HG03196 (cell line): ENCODE data around the gene R3HDM4.
"Not testable (repeated sequence)": the region's sequence is repeated elsewhere in the genome, so short reads cannot be mapped to it uniquely, and the experiment has no call there.

Experiments
- ATAC-seq: cut with Tn5 transposase; IDR thresholded peaks from one replicate; pipeline ENCODE4 v1.9.1; 2021; ENCODE audit not compliant: unreplicated experiment

The R3HDM4 gene

DNA sequence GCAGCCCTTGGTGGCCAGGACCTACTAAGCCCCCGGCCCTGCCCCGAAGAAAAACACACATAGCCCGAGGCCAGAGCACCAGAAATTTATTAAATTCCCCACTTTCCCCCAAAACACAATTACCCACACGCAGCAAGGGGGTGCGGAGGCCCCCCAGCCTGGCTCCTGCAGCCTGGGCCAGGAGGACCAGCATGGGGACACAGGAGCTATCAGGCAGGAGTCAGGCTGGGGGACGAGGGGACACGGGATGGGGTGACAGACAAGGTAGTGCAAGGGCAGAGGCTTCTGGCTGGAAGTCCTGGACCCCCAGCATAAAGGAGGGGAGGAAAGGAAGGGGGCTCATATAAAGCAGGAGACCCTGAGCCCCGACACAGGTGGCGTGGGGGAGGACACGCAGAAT lies 16.6 kb downstream of the R3HDM4 start:
- ATAC-seq: no peak

DNA sequence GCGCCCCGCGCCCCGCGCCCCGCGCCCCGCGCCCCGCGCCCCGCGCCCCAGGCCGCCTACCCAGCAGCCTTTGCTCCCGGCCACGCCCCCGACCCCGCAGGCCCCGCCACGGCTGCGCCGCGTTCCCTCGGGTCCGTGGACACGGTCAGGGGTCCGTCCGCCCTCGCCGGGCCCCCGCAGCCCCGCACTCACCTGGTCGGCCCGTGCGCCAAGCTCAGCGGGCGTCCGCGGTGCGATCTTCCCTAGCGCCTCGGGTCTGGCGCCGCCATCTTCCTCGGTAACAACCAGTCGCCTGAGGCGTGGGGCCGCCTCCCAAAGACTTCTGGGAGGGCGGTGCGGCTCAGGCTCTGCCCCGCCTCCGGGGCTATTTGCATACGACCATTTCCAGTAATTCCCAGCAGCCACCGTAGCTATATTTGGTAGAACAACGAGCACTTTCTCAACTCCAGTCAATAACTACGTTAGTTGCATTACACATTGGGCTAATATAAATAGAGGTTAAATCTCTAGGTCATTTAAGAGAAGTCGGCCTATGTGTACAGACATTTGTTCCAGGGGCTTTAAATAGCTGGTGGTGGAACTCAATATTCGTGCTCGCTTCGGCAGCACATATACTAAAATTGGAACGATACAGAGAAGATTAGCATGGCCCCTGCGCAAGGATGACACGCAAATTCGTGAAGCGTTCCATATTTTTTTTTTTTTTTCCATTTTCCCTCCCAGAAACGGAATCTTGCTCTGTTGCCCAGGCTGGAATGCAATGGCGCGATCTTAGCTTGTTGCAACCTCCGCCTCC lies 19.9 kb downstream of the R3HDM4 start, which contains the start of the genes MED16 and RNU6-9:
MED16 (minus strand) TSS at position 294 of the 796 bp plus-strand sequence. CDS start 2,056 bp downstream, outside the sequence.
RNU6-9 (plus strand) TSS at position 591 of the 796 bp plus-strand sequence.
- peak; percentile 71 for ATAC-seq

- no peak for ATAC-seq
Observed at GRCh38 chr19:892243-892893, 20.7 kb downstream of the R3HDM4 start.

- not testable (repeated sequence) for ATAC-seq
Observed at GRCh38 chr19:891421-892200, 21.4 kb downstream of the R3HDM4 start.

DNA sequence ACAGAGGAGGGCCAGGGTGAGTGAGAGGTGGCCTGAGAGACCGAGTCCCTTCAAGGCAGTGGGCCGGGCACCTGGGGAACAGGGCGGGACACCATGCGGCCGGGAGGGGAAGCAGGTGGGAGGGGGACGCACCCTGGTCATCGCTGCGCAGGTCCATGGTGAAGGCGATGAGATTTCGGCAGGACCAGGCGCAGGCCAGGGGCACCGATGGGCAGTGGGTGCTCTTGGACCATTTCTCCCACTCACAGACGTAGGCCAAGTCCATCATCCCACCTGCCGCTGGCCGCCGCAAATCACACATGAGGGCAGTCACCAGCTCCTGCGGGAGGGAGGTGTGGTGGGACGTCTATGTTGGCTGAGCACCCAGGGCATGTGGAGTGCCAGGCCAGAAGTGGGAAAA lies 22.2 kb downstream of the R3HDM4 start:
- ATAC-seq: no peak

DNA sequence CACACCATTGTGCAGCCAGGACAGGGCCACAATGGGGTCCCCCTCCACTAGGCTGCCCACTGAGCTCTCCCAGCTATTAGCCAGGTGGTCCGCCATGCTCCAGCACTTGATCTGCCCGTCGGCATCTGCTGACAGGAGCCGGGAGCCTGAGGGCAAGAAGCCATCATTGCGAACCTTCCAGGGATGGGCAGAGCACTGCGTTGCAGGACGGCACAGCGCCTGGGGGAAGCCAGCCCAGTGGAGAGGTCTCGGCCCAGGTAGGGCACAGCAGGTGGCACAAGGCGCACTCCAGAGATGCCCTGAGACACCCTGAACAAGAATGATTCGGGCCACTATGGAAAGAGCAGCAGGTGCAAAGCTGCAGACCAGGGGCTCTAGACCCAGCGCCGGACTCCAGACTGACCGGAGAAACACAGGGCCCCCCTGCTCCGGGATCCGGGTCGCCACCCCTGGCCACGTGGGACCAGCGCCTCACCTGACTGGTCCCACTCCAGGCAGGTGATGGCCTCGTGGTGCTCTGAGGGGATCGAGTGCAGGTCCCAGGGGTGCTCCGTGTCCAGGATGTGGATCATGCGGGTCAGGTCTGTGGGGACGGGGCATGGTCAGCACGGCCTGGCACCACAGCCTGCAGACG lies 23.2 kb downstream of the R3HDM4 start:
- no peak for ATAC-seq

DNA sequence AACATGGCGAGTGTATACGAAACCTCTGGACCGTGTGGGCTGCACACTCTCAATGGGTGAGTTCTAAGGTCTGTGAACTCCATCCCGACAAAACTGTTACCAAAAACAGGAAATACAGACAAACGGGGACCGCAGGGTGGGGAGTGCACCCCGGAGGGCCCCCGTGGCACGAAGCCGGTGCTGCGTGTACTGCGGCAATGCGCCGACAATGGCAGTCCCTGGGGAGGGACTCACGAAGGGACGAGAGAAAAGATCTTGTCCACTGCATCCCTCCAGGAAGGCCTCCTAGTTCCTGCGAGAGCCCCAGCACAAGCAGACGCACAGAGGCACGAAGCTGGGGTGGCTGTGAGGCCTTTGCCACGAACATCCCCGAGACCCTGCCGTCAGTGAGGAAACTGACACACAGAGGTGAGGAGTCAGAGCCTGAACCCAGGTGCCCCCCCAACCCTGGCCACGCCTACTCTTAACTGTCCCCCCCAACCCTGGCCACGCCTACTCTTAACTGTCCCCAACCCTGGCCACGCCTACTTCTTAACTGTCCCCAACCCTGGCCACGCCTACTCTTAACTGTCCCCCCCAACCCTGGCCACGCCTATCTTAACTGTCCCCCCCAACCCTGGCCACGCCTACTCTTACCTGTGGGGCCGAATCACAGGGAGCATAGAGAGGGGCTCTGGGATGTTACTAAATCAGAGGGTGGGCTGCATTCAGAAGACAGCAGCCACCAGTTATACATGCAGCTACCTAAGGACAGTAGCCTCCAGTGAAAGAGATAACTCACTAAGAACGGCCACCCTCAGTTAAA lies 24.2 kb downstream of the R3HDM4 start:
- no peak for ATAC-seq

- ATAC-seq: no peak
Observed at GRCh38 chr19:887599-887998, 25.4 kb downstream of the R3HDM4 start.

DNA sequence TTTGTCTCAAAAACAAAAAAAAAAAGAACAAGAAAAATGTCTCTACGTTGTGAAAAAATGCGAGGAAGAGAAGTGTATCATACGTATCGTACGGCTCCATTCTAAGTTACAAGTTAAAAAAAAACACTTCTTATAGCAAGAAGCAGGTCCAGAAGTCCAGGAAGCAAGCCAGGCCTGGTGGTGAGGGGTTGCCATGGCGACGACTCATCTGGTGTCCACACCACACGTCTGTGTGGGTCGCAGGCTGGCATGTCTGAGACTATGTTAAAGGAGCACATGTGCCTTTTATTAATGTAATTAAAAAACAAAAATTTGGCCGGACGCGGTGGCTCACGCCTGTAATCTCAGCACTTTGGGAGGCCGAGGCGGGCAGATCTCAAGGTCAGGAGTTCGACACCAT lies 25.9 kb downstream of the R3HDM4 start:
- no peak for ATAC-seq

DNA sequence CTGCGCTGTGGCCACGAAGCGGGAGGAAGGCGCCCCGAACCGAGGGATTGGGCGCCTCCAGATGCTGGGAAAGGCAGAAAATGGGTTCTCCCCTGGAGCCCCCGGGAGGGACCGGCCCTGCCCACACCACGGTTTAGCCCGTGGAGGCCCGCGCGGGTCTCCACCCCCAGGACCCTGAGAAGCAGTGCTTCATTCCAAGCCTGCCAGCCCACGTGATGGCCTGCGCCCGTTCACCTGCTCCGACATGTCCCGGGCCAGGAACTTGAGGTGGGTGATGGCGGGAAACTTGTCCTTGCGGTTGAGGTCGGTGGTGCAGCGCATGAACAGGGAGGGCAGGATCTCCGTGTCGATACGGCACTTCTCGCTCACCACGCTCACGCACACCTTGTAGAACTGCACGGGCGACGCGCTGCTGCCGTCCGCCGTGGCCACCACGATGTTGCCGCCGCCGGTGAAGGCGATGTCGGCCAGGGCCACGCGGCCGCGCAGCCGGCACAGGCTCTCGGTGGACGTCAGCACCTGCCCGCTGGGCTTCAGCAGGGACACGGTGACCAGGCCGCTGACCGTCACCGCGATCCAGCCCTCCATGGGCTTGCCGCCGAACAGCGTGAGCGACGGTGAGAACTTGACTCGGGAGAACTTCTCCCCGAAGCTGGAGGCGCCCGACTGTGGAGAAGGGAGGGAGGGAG lies 27.3 kb downstream of the R3HDM4 start:
- no peak for ATAC-seq

DNA sequence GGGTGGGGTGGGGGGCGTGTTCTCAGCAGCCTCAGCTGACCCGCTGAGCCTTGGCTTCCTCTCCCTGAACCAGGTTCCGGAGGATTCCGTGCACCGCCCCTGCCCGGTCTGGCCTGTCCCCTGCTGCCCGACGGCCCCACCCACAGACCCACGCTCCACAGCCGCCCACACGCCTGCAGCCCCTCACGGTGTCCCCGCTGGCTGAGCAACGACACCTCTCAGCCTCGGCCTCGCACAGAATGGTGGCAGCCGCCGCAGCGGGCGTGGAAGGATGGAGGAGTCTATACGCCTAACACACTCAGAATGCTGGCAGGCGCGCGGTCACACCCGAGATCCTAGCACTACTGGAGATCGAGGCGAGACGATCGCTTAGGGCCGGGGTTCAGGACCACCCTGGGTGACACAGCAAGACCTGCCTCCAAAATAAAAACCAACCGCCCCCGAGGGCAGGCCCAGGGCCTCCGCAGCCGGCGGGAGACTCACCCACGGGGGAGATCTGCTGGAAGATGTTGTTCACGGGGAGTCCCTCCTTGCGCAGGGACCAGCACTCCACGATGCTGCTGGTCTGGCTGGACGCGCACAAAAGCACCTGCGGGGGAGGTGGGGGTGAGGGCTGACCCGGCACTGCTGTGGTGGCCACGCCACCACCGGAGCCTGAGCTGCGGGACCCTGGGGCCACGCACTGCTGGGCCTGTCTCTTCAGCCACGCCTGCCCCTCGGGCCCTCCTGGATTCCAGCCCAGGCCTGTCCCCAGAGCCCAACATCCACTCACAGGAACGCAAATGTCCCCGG lies 28.4 kb downstream of the R3HDM4 start:
- ATAC-seq: no peak

DNA sequence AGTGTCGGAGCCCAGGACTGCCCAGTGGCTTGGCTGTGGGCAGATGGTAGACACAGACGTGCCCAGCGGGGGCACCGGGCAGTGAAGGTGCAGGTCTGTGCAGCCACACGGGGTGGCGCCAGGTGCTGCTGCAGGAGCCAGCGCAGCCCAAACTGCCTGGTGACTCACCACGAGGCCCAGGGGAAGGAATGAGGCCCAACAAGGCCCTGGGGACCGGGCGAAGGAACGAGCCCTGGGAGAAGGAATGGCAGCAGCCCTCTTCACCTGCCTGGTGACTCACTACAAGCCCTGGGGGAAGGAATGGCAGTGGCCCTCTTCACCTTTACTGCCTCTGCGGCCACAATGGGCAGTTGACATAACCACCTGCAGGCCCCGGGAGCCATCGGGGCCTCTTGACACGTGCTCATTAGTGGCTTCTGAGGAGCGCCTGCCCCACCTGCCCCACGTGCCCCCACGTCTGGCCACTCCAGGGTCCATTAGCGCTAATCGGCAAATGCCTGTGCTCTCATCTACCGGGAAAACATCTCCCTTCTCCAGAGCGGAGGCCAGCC lies 29.3 kb downstream of the R3HDM4 start:
- no peak for ATAC-seq

GRCh38 chr19:882871-883497 lies 30.0 kb downstream of the R3HDM4 start:
- ATAC-seq: no peak

DNA sequence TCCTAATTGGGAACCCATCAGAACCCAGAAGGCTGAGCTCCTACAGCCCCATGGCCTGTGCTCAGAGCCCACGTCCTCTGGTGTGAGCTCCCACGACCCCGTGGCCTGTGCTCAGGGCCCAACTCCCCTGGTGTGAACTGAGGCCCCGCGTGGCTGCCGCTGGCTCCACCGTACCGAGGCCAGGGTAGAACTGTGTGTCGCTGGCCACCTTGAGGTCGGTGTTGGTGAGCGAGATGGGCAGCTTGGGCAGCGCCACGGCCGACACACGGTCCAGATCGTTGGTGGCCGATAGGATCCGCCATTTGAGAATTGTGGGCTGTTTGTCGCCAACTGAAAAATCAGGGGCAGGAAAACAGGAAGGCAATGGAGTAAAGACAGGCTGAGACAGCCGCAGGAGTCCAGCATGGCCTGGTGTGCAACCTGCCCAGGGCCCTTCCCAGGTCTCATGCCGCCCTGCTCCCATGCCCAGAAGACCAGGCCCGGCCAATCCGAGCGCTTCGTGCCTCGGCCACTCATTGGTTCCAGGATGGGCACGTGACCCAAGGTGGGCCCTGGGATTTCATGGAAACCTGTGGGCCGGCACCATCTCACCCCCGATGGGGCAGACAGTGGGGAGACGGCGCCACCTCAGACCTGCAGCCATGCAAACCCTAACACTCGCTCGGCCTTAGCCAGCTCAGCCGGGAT lies 31.5 kb downstream of the R3HDM4 start:
- ATAC-seq: no peak

DNA sequence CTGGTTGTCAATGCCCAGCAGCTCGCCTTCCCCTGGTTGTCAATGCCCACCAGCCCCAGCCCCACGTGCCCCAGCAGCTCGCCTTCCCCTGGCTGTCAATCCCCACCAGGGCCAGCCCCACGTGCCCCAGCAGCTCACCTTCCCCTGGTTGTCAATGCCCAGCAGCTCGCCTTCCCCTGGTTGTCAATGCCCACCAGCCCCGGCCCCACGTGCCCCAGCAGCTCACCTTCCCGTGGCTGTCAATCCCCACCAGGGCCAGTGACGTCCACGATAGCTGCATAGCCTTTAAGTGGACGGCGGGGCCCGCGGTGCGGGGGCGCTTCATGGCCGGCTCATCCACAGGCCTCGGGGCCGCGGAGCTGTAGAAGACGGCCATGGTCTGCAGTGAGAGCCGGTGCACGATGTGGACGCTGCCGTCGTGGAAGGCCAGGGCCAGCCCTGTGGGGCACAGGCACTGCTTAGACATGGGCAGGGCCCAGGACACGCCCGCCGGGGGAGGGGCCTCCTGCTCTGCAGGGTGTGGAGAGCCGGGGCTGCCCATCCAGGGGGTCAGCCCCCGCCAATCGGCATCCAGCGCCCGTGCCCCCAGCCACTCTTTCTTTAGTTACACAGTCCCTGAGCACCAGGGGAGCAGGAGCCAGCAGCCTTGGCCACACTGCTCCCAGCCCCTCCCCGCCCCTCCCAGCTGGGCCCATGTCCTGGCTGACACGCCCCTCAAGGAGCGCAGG lies 33.1 kb downstream of the R3HDM4 start:
- ATAC-seq: no peak

DNA sequence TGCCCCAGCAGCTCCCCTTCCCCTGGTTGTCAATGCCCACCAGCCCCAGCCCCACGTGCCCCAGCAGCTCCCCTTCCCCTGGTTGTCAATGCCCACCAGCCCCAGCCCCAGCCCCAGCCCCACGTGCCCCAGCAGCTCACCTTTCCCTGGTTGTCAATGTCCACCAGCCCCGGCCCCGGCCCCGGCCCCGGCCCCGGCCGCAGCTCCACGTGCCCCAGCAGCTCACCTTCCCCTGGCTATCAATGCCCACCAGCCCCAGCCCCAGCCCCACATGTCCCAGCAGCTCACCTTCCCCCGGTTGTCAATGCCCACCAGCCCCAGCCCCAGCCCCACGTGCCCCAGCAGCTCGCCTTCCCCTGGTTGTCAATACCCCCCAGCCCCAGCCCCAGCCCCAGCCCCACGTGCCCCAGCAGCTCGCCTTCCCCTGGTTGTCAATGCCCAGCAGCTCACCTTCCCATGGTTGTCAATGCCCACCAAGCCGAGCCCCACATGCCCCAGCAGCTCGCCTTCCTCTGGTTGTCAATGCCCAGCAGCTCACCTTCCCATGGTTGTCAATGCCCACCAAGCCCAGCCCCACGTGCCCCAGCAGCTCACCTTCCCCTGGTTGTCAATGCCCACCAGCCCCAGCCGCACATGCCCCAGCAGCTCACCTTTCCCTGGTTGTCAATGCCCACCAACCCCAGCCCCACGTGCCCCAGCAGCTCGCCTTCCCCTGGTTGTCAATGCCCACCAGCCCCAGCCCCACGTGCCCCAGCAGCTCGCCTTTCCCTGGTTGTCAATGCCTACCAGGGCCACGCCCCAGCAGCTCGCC lies 34.1 kb downstream of the R3HDM4 start:
- not testable (repeated sequence) for ATAC-seq
